Measurements from ENCODE around the gene LUC7L3.

LUC7L3 gene

DNA sequence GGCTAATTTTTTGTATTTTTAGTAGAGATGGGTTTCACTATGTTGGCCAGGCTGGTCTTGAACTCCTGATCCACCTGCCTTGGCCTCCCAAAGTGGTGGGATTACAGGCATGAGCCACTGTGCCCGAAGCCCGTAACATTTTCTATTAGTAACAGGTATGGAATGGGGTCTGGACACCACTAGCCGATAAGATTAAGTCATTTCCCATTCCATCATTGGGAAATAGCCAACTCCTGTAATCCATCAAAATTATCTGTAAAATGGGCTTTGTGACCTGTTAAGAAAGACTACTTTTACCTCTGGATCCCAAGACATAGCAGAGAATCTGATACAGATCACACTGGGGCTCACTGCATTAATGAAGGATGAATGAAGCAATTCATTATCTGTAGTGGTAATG, 3.9 kb upstream of the LUC7L3 start:
- no peaks in the 10 kb centered on the region for H3K9me3 ChIP-seq (ENCODE audit: low read length)
- H3K27ac ChIP-seq (ENCODE audit: low read depth, low read length, poor library complexity, severe bottlenecking): no peak overlapping the region
- peaks cover 5% of the 10 kb centered on the region for H3K4me1 ChIP-seq (ENCODE audit: insufficient read depth, low read length, severe bottlenecking)
- no peaks in the 10 kb centered on the region for H3F3A ChIP-seq (ENCODE audit: insufficient read depth, low read length)
- H3K9ac ChIP-seq (ENCODE audit: low read length): no peak overlapping the region
- no peak overlapping the region for H3K4me2 ChIP-seq (ENCODE audit: low read length)
- H3K27me3 ChIP-seq (ENCODE audit: insufficient read depth, low read length): no peaks in the 10 kb centered on the region
- H2AFZ ChIP-seq (ENCODE audit: low read length): no peak overlapping the region
- no peaks in the 10 kb centered on the region for H4K20me1 ChIP-seq (ENCODE audit: insufficient read depth, low read length)
- no peaks in the 10 kb centered on the region for H3K36me3 ChIP-seq (ENCODE audit: insufficient read depth, low read length)
- no peaks in the 10 kb centered on the region for H3K9me2 ChIP-seq (ENCODE audit: low read depth, low read length)
- no peak overlapping the region for H3K4me3 ChIP-seq (ENCODE audit: low read depth, low read length, poor library complexity, severe bottlenecking)
- TF ChIP-seq EZH2 (IDR thresholded peaks at IDR 0.05; ENCODE audit: borderline replicate concordance, low read length): no peak
- TF ChIP-seq, protein P1, sequence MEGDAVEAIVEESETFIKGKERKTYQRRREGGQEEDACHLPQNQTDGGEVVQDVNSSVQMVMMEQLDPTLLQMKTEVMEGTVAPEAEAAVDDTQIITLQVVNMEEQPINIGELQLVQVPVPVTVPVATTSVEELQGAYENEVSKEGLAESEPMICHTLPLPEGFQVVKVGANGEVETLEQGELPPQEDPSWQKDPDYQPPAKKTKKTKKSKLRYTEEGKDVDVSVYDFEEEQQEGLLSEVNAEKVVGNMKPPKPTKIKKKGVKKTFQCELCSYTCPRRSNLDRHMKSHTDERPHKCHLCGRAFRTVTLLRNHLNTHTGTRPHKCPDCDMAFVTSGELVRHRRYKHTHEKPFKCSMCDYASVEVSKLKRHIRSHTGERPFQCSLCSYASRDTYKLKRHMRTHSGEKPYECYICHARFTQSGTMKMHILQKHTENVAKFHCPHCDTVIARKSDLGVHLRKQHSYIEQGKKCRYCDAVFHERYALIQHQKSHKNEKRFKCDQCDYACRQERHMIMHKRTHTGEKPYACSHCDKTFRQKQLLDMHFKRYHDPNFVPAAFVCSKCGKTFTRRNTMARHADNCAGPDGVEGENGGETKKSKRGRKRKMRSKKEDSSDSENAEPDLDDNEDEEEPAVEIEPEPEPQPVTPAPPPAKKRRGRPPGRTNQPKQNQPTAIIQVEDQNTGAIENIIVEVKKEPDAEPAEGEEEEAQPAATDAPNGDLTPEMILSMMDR (IDR thresholded peaks at IDR 0.05; ENCODE audit: low read length): no peak
- peaks cover 10% of the 10 kb centered on the region for H3K79me2 ChIP-seq (ENCODE audit: insufficient read depth, low read length)

DNA sequence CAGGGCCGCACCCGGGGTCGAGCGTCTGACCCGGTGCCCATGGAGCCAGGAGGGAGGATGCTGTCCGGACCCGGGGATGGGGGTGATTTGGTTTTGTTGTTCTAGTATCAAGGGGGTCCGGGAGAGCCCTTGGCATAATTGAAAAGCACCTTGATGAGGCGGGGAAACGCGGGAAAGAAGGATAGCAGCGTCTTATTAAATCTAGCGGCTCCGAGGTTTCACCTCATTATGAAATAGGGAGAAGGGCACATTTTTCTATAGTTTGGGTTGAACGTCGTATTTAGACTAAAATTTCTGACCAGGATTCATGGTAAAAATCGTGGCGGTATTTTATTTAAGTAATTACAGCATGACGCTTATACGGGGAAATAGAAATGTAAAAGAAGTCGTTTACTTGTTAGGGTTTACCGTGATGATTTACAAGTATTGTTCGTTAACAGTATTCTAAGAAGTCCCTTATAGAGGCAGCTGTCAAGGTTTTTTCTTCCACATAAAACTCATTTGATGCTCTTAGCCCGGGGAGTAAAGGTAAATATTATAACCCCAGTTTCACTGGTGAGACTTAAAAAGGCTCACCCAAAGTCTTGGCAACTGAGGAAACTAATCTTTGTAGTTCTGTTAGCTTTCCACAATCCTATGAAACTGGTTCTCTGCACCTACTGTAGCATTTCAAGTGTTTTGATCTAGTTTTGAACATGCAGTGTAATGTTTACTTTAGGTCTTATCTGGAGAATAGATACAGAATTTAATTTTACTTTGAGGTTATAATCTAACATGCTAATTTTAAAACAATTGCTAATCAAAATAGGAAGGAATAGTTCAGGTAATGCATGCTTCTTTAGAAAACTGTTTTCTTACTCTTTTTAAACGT, 756 bp downstream of the LUC7L3 start:
- Histone ChIP-seq H3K9me2 (ENCODE audit: low read depth, low read length) (no peaks in the 10 kb centered on the region), H3K4me2 (ENCODE audit: low read length) (peak overlapping the region; percentile 87), H3K4me3 (ENCODE audit: low read depth, low read length, poor library complexity, severe bottlenecking) (peak overlapping the region; percentile 74), H2AFZ (ENCODE audit: low read length) (no peak overlapping the region), H3K4me1 (ENCODE audit: insufficient read depth, low read length, severe bottlenecking) (peaks cover 39% of the 10 kb centered on the region), H4K20me1 (ENCODE audit: insufficient read depth, low read length) (0 out of 2 replicates have a peak, but pooled peaks cover 7% of the 10 kb centered on the region), H3K9me3 (ENCODE audit: low read length) (no peaks in the 10 kb centered on the region), H3K27ac (ENCODE audit: low read depth, low read length, poor library complexity, severe bottlenecking) (peak overlapping the region; percentile 79), H3K27me3 (ENCODE audit: insufficient read depth, low read length) (no peaks in the 10 kb centered on the region), H3F3A (ENCODE audit: insufficient read depth, low read length) (no peaks in the 10 kb centered on the region), H3K9ac (ENCODE audit: low read length) (peak overlapping the region; percentile 85), H3K36me3 (ENCODE audit: insufficient read depth, low read length) (peaks cover 32% of the 10 kb centered on the region), H3K79me2 (ENCODE audit: insufficient read depth, low read length) (peaks cover 57% of the 10 kb centered on the region)
- no peak for TF ChIP-seq EZH2 (IDR thresholded peaks at IDR 0.05; ENCODE audit: borderline replicate concordance, low read length)
- TF ChIP-seq, protein P1 (IDR thresholded peaks at IDR 0.05; ENCODE audit: low read length): no peak

DNA sequence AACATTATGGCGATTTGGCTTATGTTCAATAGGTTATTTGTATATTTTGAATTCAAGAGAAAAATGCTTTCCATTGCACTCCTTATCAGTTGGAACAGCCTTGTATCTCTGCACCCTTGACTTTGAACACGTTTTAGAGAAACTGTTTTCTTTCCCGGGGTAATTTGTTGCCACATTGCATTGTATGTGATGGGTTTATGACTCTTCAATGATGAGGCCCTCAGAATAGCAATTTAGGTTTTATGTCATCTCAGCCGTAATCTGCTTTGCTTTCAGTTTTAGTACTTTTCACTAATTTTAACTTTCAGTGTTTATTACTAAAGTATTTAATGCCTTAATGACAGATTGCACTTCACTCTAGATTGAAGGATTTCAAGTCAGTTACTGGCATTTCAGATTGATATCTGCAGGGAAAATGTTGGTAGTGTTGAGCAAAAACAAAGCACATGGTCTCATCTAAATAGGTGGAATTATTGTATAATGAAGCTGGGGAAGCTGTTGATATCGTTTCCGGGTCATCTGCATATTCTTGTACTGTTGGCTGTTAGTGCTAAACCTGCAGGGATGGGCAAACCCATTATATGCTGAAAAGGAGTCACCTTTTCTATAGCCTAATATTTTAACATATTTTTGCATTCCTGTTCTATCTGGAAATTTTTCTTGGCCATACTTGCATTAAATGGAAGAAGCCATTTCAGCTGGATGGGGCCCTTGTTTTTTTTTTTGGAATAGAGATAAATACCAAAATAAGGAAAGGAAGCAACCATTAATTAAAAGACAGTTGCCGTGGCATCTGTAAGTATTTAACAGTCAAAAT, 2.0 kb downstream of the LUC7L3 start:
- Histone ChIP-seq H3K4me2 (ENCODE audit: low read length) (peak overlapping the region; percentile 87), H3K9ac (ENCODE audit: low read length) (peak overlapping the region; percentile 85), H3K27ac (ENCODE audit: low read depth, low read length, poor library complexity, severe bottlenecking) (peak overlapping the region; percentile 6), H3F3A (ENCODE audit: insufficient read depth, low read length) (no peaks in the 10 kb centered on the region), H3K27me3 (ENCODE audit: insufficient read depth, low read length) (no peaks in the 10 kb centered on the region), H3K9me3 (ENCODE audit: low read length) (no peaks in the 10 kb centered on the region), H3K4me3 (ENCODE audit: low read depth, low read length, poor library complexity, severe bottlenecking) (peak overlapping the region; percentile 74), H2AFZ (ENCODE audit: low read length) (no peak overlapping the region), H3K36me3 (ENCODE audit: insufficient read depth, low read length) (peaks cover 43% of the 10 kb centered on the region), H3K9me2 (ENCODE audit: low read depth, low read length) (no peaks in the 10 kb centered on the region), H3K79me2 (ENCODE audit: insufficient read depth, low read length) (peaks cover 70% of the 10 kb centered on the region), H4K20me1 (ENCODE audit: insufficient read depth, low read length) (0 out of 2 replicates have a peak, but pooled peaks cover 7% of the 10 kb centered on the region), H3K4me1 (ENCODE audit: insufficient read depth, low read length, severe bottlenecking) (peaks cover 50% of the 10 kb centered on the region)
- TF ChIP-seq EZH2 (IDR thresholded peaks at IDR 0.05; ENCODE audit: borderline replicate concordance, low read length): no peak
- TF ChIP-seq, protein P1 (IDR thresholded peaks at IDR 0.05; ENCODE audit: low read length): no peak

All from OCI-LY1 (cell line).